Measurements from ENCODE around the gene ATAD3C.
"Not testable (repeated sequence)": the region's sequence is repeated elsewhere in the genome, so short reads cannot be mapped to it uniquely, and the experiment has no call there.

DNA sequence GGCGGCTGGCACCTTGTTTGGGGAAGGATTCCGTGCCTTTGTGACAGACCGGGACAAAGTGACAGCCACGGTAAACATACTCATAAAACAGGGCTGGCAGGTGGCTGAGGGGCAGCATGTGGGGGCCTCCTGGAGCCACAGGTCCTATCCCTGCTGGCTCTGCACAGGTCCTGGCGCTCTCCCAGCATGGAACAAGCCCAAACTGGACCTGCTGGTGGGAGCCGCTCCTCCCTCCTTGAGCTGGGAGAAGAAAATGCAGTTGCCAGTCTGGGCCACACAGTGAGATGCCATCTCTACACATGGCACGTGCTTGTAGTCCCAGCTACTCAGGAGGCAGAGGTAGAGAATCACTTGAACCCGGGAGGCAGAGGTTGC, 2.9 kb downstream of the ATAD3C start:
- not testable (repeated sequence) for TF ChIP-seq SRF (IDR thresholded peaks at IDR 0.05; ENCODE audit: low read depth, low read length); EGR1 (IDR thresholded peaks at IDR 0.05; ENCODE audit: borderline replicate concordance, low read depth, low read length)
- TF ChIP-seq, protein P1, sequence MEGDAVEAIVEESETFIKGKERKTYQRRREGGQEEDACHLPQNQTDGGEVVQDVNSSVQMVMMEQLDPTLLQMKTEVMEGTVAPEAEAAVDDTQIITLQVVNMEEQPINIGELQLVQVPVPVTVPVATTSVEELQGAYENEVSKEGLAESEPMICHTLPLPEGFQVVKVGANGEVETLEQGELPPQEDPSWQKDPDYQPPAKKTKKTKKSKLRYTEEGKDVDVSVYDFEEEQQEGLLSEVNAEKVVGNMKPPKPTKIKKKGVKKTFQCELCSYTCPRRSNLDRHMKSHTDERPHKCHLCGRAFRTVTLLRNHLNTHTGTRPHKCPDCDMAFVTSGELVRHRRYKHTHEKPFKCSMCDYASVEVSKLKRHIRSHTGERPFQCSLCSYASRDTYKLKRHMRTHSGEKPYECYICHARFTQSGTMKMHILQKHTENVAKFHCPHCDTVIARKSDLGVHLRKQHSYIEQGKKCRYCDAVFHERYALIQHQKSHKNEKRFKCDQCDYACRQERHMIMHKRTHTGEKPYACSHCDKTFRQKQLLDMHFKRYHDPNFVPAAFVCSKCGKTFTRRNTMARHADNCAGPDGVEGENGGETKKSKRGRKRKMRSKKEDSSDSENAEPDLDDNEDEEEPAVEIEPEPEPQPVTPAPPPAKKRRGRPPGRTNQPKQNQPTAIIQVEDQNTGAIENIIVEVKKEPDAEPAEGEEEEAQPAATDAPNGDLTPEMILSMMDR (IDR thresholded peaks at IDR 0.05; ENCODE audit: control extremely low read depth in 1 of 3, insufficient read depth in 1 of 3, low read depth in 1 of 3, low read length in 3 of 3) = not testable (repeated sequence)

Data from H1 (cell line).